ENCODE results near the gene STK4. TPM values are rescaled to one million over a fixed set of nuclear protein-coding genes. Genes with fewer than 3 reads are reported as not detected.

The STK4 gene
- total and polyA plus RNA-seq, 2 of the 4 experiments (the other 2 are of a cell fraction): 10.2 to 22.2 TPM

DNA sequence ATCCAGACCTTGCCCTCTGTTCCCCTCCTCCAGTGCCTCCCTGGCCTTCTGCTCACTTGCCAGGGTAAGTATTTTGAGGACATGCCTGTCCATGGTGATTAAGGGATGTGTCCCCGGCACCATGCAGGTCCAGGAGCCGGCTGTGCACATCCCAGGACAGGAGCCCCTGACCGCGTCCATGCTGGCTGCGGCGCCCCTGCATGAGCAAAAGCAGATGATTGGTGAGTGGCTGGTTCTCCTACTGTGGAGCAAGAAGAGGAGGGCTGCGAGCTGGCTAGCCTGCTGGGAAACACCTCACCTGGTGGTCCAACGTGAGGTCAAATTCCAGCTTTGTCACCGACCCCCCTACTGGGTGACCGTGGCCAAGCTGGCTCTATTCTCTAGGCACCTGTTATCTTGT, 29.8 kb upstream of the STK4 start:
- Histone ChIP-seq H3K4me2 (ENCODE audit: low read depth, low read length) (no peak overlapping the region), H3K9ac (ENCODE audit: low read depth, low read length) (no peak overlapping the region)

More for the DNA sequence above, 29.8 kb upstream of the STK4 start:
- no TSS peak for BruUV-seq (replicated peaks)
- H3K27ac ChIP-seq (ENCODE audit: insufficient read depth, low read length): no peak overlapping the region
- H3K18ac ChIP-seq (ENCODE audit: low read depth, low read length): no peak overlapping the region
- no peaks in the 10 kb centered on the region for H3K27me3 ChIP-seq (ENCODE audit: control insufficient read depth, insufficient read depth, low read length)
- ChIA-PET POLR2A (ENCODE audit: unreplicated experiment) (no interaction called here), CTCF (interaction anchor here (0.7 kb wide), 1 partner anchor 10 kb away, joined by 3 read pairs; no protein-coding TSS in a partner anchor)
- in situ Hi-C loops (cut with MboI; ENCODE audit: low sequenced_read_pairs) (no loop called here), dilution Hi-C loops (cut with HindIII; ENCODE audit: low sequenced_read_pairs, unreplicated experiment) (no loop called here), intact Hi-C loops (cut with micrococcal nuclease) (no loop called here)
- H4K91ac ChIP-seq (ENCODE audit: insufficient read depth, low read depth, low read length): no peak overlapping the region
- 81% methylated on average over 3 of the region's 10 CpGs; no CpG with 5 or more reads in 1 of the 2 experiments for WGBS, 2 experiments (ENCODE audit: extremely low coverage in 2 of 2, insufficient read length in 1 of 2)
- H2BK20ac ChIP-seq (ENCODE audit: low read depth, low read length): no peak overlapping the region
- no peak overlapping the region for H2BK120ac ChIP-seq (ENCODE audit: low read depth, low read length)
- DNase-seq (no peak), ATAC-seq (ENCODE audit: low read depth) (no peak)
- no peak overlapping the region for H2BK15ac ChIP-seq (ENCODE audit: low read depth, low read length)
- H2AFZ ChIP-seq (replicated peaks; ENCODE audit: low read length, poor library complexity): no peak overlapping the region
- no peak overlapping the region for H4K5ac ChIP-seq (ENCODE audit: low read depth, low read length)
- H2AK5ac ChIP-seq (ENCODE audit: low read depth, low read length): no peak overlapping the region
- no peaks in the 10 kb centered on the region for H4K20me1 ChIP-seq (ENCODE audit: insufficient read depth, low read length)
- H3K79me1 ChIP-seq (ENCODE audit: low read depth in 1 of 2, low read length in 2 of 2): no peaks in the 10 kb centered on the region
- H2AK9ac ChIP-seq (replicated peaks; ENCODE audit: low read depth, low read length, poor library complexity): no peak overlapping the region
- no peak overlapping the region for H3K4ac ChIP-seq (ENCODE audit: low read depth, low read length)
- peaks cover 46% of the 10 kb centered on the region for H3K36me3 ChIP-seq (ENCODE audit: control insufficient read depth, insufficient read depth, low read length)
- no peak overlapping the region for H3K4me3 ChIP-seq (ENCODE audit: insufficient read depth, low read depth, low read length)
- no peak overlapping the region for H3K14ac ChIP-seq (replicated peaks; ENCODE audit: low read depth, low read length)
- H3K9me1 ChIP-seq (ENCODE audit: insufficient read depth, low read length): peaks cover 9% of the 10 kb centered on the region; the same call in 1 of the 2 replicates
- H3K56ac ChIP-seq (ENCODE audit: extremely low read depth, insufficient read depth, low read length): no peak overlapping the region
- no peaks in the 10 kb centered on the region for H3K9me3 ChIP-seq (ENCODE audit: control insufficient read depth, insufficient read depth, low read length)
- H4K8ac ChIP-seq (ENCODE audit: low read depth in 2 of 2, low read length in 2 of 2): no peak overlapping the region
- TF ChIP-seq, protein P1, sequence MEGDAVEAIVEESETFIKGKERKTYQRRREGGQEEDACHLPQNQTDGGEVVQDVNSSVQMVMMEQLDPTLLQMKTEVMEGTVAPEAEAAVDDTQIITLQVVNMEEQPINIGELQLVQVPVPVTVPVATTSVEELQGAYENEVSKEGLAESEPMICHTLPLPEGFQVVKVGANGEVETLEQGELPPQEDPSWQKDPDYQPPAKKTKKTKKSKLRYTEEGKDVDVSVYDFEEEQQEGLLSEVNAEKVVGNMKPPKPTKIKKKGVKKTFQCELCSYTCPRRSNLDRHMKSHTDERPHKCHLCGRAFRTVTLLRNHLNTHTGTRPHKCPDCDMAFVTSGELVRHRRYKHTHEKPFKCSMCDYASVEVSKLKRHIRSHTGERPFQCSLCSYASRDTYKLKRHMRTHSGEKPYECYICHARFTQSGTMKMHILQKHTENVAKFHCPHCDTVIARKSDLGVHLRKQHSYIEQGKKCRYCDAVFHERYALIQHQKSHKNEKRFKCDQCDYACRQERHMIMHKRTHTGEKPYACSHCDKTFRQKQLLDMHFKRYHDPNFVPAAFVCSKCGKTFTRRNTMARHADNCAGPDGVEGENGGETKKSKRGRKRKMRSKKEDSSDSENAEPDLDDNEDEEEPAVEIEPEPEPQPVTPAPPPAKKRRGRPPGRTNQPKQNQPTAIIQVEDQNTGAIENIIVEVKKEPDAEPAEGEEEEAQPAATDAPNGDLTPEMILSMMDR (conservative IDR thresholded peaks at IDR 0.05; ENCODE audit: low read depth, low read length): no peak
- TF ChIP-seq MAFK (IDR thresholded peaks at IDR 0.05; ENCODE audit: low read depth, low read length) (no peak), BHLHE40 (IDR thresholded peaks at IDR 0.05; ENCODE audit: low read depth, low read length) (no peak), RFX5 (IDR thresholded peaks at IDR 0.05; ENCODE audit: low read depth, low read length) (no peak), SMC3 (IDR thresholded peaks at IDR 0.05; ENCODE audit: low read depth, low read length) (no peak), CEBPB (IDR thresholded peaks at IDR 0.05; ENCODE audit: low read depth, low read length) (no peak), CHD1 (IDR thresholded peaks at IDR 0.05; ENCODE audit: low read depth, low read length) (no peak), MXI1 (IDR thresholded peaks at IDR 0.05; ENCODE audit: borderline replicate concordance, low read depth, low read length) (no peak)
- TF ChIP-seq, protein P2, sequence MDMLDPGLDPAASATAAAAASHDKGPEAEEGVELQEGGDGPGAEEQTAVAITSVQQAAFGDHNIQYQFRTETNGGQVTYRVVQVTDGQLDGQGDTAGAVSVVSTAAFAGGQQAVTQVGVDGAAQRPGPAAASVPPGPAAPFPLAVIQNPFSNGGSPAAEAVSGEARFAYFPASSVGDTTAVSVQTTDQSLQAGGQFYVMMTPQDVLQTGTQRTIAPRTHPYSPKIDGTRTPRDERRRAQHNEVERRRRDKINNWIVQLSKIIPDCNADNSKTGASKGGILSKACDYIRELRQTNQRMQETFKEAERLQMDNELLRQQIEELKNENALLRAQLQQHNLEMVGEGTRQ (IDR thresholded peaks at IDR 0.05; ENCODE audit: low read depth, low read length): no peak
- no peak overlapping the region for H3K23ac ChIP-seq (ENCODE audit: low read depth, low read length)
- H2BK5ac ChIP-seq (ENCODE audit: low read depth, low read length, poor library complexity, severe bottlenecking): no peak overlapping the region
- no peaks in the 10 kb centered on the region for H3K4me1 ChIP-seq (ENCODE audit: control insufficient read depth, insufficient read depth, low read length)
